IMR-90 (cell line): Measurements from ENCODE around the gene WNK1. TPM values are rescaled to one million over a fixed set of nuclear protein-coding genes. Genes with fewer than 3 reads are reported as not detected.

ENCODE experiments used
- ATAC-seq: fragments of 200-7000 bp; cut with Tn5 transposase; 2 replicates; pipeline ENCODE4 v1.9.1; 2020; ENCODE audit warnings: low read depth, mild to moderate bottlenecking, moderate library complexity
- BruUV-seq: library from RNA; stranded (reverse); fragments of 400-500 nt; replicated peaks from 2 replicates; lab custom pipeline; 2021; lab: Mats Ljungman, UMichigan
- CTCF ChIA-PET: fragments of 300-600 bp; formaldehyde crosslinking; extraction: SDS; loops from one replicate; lab custom pipeline; 2021; ENCODE audit warnings: antibody characterized with exemption; lab: Yijun Ruan, JAX
- POLR2A ChIA-PET: fragments of 300-600 bp; sonication (Branson Sonifier 250); formaldehyde crosslinking; loops from one replicate; lab custom pipeline; 2022; ENCODE audit warnings: antibody characterized with exemption; ENCODE audit not compliant: unreplicated experiment; lab: Charles Lee
- DNase-seq: peaks from one replicate; pipeline ENCODE4 v3.0.0; 2013
- H2AFZ ChIP-seq: replicated peaks from 2 replicates; pipeline ENCODE3; 2013; ENCODE audit warnings: low read length, mild to moderate bottlenecking; ENCODE audit not compliant: poor library complexity
- H2AK5ac ChIP-seq: 2 replicates; pipeline ENCODE4 v1.6.1; 2013; ENCODE audit warnings: low read depth, low read length, inconsistent platforms
- H2AK9ac ChIP-seq: replicated peaks from 2 replicates; pipeline ENCODE3; 2013; ENCODE audit warnings: mild to moderate bottlenecking, low read depth, low read length, moderate library complexity; ENCODE audit not compliant: poor library complexity
- H2BK120ac ChIP-seq: 2 replicates; pipeline ENCODE4 v1.6.1; 2013; ENCODE audit warnings: low read depth, low read length, inconsistent platforms
- H2BK15ac ChIP-seq: 3 replicates; pipeline ENCODE4 v1.6.1; 2013; ENCODE audit warnings: low read depth, low read length, inconsistent platforms
- H2BK20ac ChIP-seq: 2 replicates; pipeline ENCODE4 v1.6.1; 2013; ENCODE audit warnings: low read depth, mild to moderate bottlenecking, inconsistent platforms, low read length, moderate library complexity
- H2BK5ac ChIP-seq: 2 replicates; pipeline ENCODE4 v1.6.1; 2013; ENCODE audit warnings: mild to moderate bottlenecking, low read depth, low read length, inconsistent platforms; ENCODE audit not compliant: poor library complexity, severe bottlenecking
- H3K14ac ChIP-seq: replicated peaks from 2 replicates; pipeline ENCODE4 v1.6.1; 2013; ENCODE audit warnings: low read depth, low read length, inconsistent platforms
- H3K18ac ChIP-seq: 2 replicates; pipeline ENCODE4 v1.6.1; 2013; ENCODE audit warnings: low read depth, low read length, control low read depth
- H3K23ac ChIP-seq: 2 replicates; pipeline ENCODE4 v1.6.1; 2013; ENCODE audit warnings: low read depth, low read length, inconsistent platforms
- H3K27ac ChIP-seq: 2 replicates; pipeline ENCODE4 v1.5.1; 2013; ENCODE audit warnings: mild to moderate bottlenecking, control low read depth, low read length; ENCODE audit not compliant: insufficient read depth
- H3K27me3 ChIP-seq: 2 replicates; pipeline ENCODE4 v1.6.1; 2013; ENCODE audit warnings: low read length; ENCODE audit not compliant: control insufficient read depth, insufficient read depth
- H3K36me3 ChIP-seq: 2 replicates; pipeline ENCODE4 v1.6.1; 2013; ENCODE audit warnings: low read length, mixed read lengths; ENCODE audit not compliant: control insufficient read depth, insufficient read depth
- H3K4ac ChIP-seq: 2 replicates; pipeline ENCODE4 v1.6.1; 2013; ENCODE audit warnings: low read depth, low read length, inconsistent platforms
- H3K4me1 ChIP-seq: 2 replicates; pipeline ENCODE4 v1.6.1; 2013; ENCODE audit warnings: low read length, mixed read lengths; ENCODE audit not compliant: control insufficient read depth, insufficient read depth
- H3K4me2 ChIP-seq: 2 replicates; pipeline ENCODE4 v1.6.1; 2013; ENCODE audit warnings: low read depth, mild to moderate bottlenecking, control low read depth, low read length, moderate library complexity
- H3K4me3 ChIP-seq: 2 replicates; pipeline ENCODE4 v1.5.1; 2013; ENCODE audit warnings: low read depth, mild to moderate bottlenecking, control low read depth, low read length, moderate library complexity; ENCODE audit not compliant: insufficient read depth
- H3K56ac ChIP-seq: 2 replicates; pipeline ENCODE4 v1.6.1; 2013; ENCODE audit warnings: low read length, inconsistent platforms; ENCODE audit not compliant: insufficient read depth; ENCODE audit errors: extremely low read depth
- H3K79me1 ChIP-seq, 2 experiments: 2 replicates each; pipeline ENCODE4 v1.6.1; 2013; ENCODE audit warnings: low read length in 2 of 2, inconsistent platforms in 1 of 2, low read depth in 1 of 2
- H3K9ac ChIP-seq: 2 replicates; pipeline ENCODE4 v1.6.1; 2013; ENCODE audit warnings: low read depth, low read length, control low read depth
- H3K9me1 ChIP-seq: 2 replicates; pipeline ENCODE4 v1.6.1; 2013; ENCODE audit warnings: low read length, inconsistent platforms; ENCODE audit not compliant: insufficient read depth
- H3K9me3 ChIP-seq: 2 replicates; pipeline ENCODE4 v1.6.1; 2013; ENCODE audit warnings: low read length; ENCODE audit not compliant: control insufficient read depth, insufficient read depth
- H4K20me1 ChIP-seq: 2 replicates; pipeline ENCODE4 v1.6.1; 2013; ENCODE audit warnings: low read length, inconsistent platforms; ENCODE audit not compliant: insufficient read depth
- H4K5ac ChIP-seq: 2 replicates; pipeline ENCODE4 v1.6.1; 2013; ENCODE audit warnings: mild to moderate bottlenecking, low read depth, low read length, control low read depth
- H4K8ac ChIP-seq, 2 experiments: 2 replicates each; pipeline ENCODE4 v1.6.1; 2013; ENCODE audit warnings: low read depth in 2 of 2, low read length in 2 of 2, control low read depth in 1 of 2, inconsistent platforms in 1 of 2
- H4K91ac ChIP-seq: 2 replicates; pipeline ENCODE4 v1.6.1; 2013; ENCODE audit warnings: low read depth, low read length, inconsistent platforms; ENCODE audit not compliant: insufficient read depth
- CTCF ChIP-seq: conservative IDR thresholded peaks from 2 replicates; pipeline ENCODE4 v1.5.1; 2012; ENCODE audit warnings: mild to moderate bottlenecking, low read depth, low read length, improper control_type of control experiment
- MAFK ChIP-seq: IDR thresholded peaks from 2 replicates; pipeline ENCODE4 v1.6.1; 2012; ENCODE audit warnings: low read depth, low read length, improper control_type of control experiment
- WGBS, 2 experiments: methylation state at CpG; one replicate each; pipeline versions ENCODE4 v1.1.5 to v1.1.7; 2013; ENCODE audit warnings: missing lambda C conversion rate in 2 of 2; ENCODE audit not compliant: insufficient read length in 1 of 2; ENCODE audit errors: extremely low coverage in 2 of 2; 5-methylcytosine and 5-hydroxymethylcytosine counted together
- dilution Hi-C: fragments of 300-500 bp; cut with HindIII; formaldehyde crosslinking; loops from one replicate; pipeline ENCODE4 v1.14.3; 2018; ENCODE audit warnings: low sequenced_read_pairs; ENCODE audit not compliant: unreplicated experiment
- in situ Hi-C: fragments of 300-500 bp; cut with MboI; formaldehyde crosslinking; loops from 3 replicates; pipeline ENCODE4 v1.14.3; 2019; ENCODE audit warnings: low sequenced_read_pairs, inconsistent platforms, mixed read lengths
- intact Hi-C: fragments of 100-400 bp; cut with micrococcal nuclease; formaldehyde crosslinking; loops from 2 replicates; pipeline ENCODE4 v1.10.0; 2022
- polyA plus RNA-seq, 3 experiments: library from polyadenylated mRNA; depleted of rRNA; stranded (reverse); fragments of >200 nt; gene quantifications; 2 replicates each; pipeline ENCODE4 v1.2.3, GENCODE V29; 2012; ENCODE audit warnings: low replicate concordance in 1 of 3
- total RNA-seq: library from RNA; depleted of rRNA; stranded (reverse); fragments of >200 nt; gene quantifications from 2 replicates; pipeline ENCODE4 v1.2.3, GENCODE V29; 2012

Gene WNK1
- total and polyA plus RNA-seq, 2 of the 4 experiments (the other 2 are of a cell fraction), result 36.9 to 42.8 TPM

- dilution Hi-C loops, result no loop called here
- CTCF ChIA-PET, result no interaction called here
- no CpG with 5 or more reads among the region's 2 CpGs for WGBS, 2 experiments
Measured at GRCh38 chr12:886206-886605, 133.8 kb downstream of the WNK1 start.

More at GRCh38 chr12:886206-886605, 133.8 kb downstream of the WNK1 start:
- H4K91ac ChIP-seq, result no peak overlapping the region
- no peaks in the 10 kb centered on the region for H3K27me3 ChIP-seq
- no peak overlapping the region for H2BK120ac ChIP-seq
- ATAC-seq (no peak), DNase-seq (no peak)
- H4K20me1 ChIP-seq, result no peaks in the 10 kb centered on the region
- no peaks in the 10 kb centered on the region for H3K9me1 ChIP-seq
- no peak overlapping the region for H2AK5ac ChIP-seq
- H2BK15ac ChIP-seq, result no peak overlapping the region
- H2AK9ac ChIP-seq, result no peak overlapping the region
- H3K4me2 ChIP-seq, result no peak overlapping the region
- no peak overlapping the region for H3K9ac ChIP-seq
- TF ChIP-seq CTCF (no peak), MAFK (peak; percentile 91)
- BruUV-seq, result no TSS peak
- H3K27ac ChIP-seq, result no peak overlapping the region
- in situ Hi-C loops (no loop called here), intact Hi-C loops (loop anchor here (10.0 kb wide), 1 partner anchor 49 kb away; no protein-coding TSS in a partner anchor)
- POLR2A ChIA-PET, result no interaction called here
- H2BK5ac ChIP-seq, result no peak overlapping the region
- H4K5ac ChIP-seq, result no peak overlapping the region
- H3K36me3 ChIP-seq, result peaks cover 60% of the 10 kb centered on the region
- peaks cover 0 to 3% of the 10 kb centered on the region in 2 experiments; a peak in 1 of 4 replicates for H3K79me1 ChIP-seq
- no peak overlapping the region for H2BK20ac ChIP-seq
- H3K4me1 ChIP-seq, result no peaks in the 10 kb centered on the region
- no peak overlapping the region for H3K4ac ChIP-seq
- no peak overlapping the region for H4K8ac ChIP-seq
- H3K4me3 ChIP-seq, result no peak overlapping the region
- H2AFZ ChIP-seq, result no peak overlapping the region
- no peaks in the 10 kb centered on the region for H3K9me3 ChIP-seq
- H3K14ac ChIP-seq, result no peak overlapping the region
- H3K56ac ChIP-seq, result no peak overlapping the region
- no peak overlapping the region for H3K23ac ChIP-seq
- no peak overlapping the region for H3K18ac ChIP-seq
